HG03280 (cell line): ENCODE measurements around the gene UVRAG.
A peak's percentile ranks its signal among the peaks of the same experiment; 100 is the strongest.

Experiments used
- ATAC-seq: cut with Tn5 transposase; IDR thresholded peaks from one replicate; pipeline ENCODE4 v1.9.1; 2021; ENCODE audit warnings: mild to moderate bottlenecking, moderate library complexity; ENCODE audit not compliant: unreplicated experiment

The UVRAG gene

GRCh38 chr11:75996523-75997442 lies 181.8 kb downstream of the UVRAG start:
- ATAC-seq: no peak

- ATAC-seq: no peak
These were observed 189.4 kb downstream of the UVRAG start for GRCh38 chr11:76004400-76004799.

- no peak for ATAC-seq
These were observed 190.7 kb downstream of the UVRAG start for GRCh38 chr11:76005756-76006155.

- no peak for ATAC-seq
These were observed 192.2 kb downstream of the UVRAG start for GRCh38 chr11:76007166-76007565.

GRCh38 chr11:76008474-76008873 lies 193.5 kb downstream of the UVRAG start:
- ATAC-seq: no peak

GRCh38 chr11:76010051-76010450 lies 195.0 kb downstream of the UVRAG start:
- no peak for ATAC-seq

GRCh38 chr11:76013526-76013925 lies 198.5 kb downstream of the UVRAG start:
- no peak for ATAC-seq

- ATAC-seq: no peak
These were observed 208.4 kb downstream of the UVRAG start for GRCh38 chr11:76023236-76024068.

GRCh38 chr11:76025068-76025467 lies 210.1 kb downstream of the UVRAG start:
- no peak for ATAC-seq

GRCh38 chr11:76025817-76026216 lies 210.8 kb downstream of the UVRAG start:
- ATAC-seq: no peak

GRCh38 chr11:76026281-76026680 lies 211.3 kb downstream of the UVRAG start:
- no peak for ATAC-seq

- no peak for ATAC-seq
These were observed 211.9 kb downstream of the UVRAG start for GRCh38 chr11:76026862-76027261.

GRCh38 chr11:76030286-76030685 lies 215.3 kb downstream of the UVRAG start:
- ATAC-seq: no peak

- ATAC-seq: no peak
These were observed 216.1 kb downstream of the UVRAG start for GRCh38 chr11:76030968-76031590.

GRCh38 chr11:76033699-76034098 lies 218.7 kb downstream of the UVRAG start:
- peak; percentile 48 for ATAC-seq

- no peak for ATAC-seq
These were observed 220.0 kb downstream of the UVRAG start for GRCh38 chr11:76035020-76035419.

GRCh38 chr11:76038608-76039007 lies 223.6 kb downstream of the UVRAG start:
- ATAC-seq: no peak

GRCh38 chr11:76041208-76041607 lies 226.2 kb downstream of the UVRAG start:
- ATAC-seq: no peak

GRCh38 chr11:76044750-76045320 lies 229.8 kb downstream of the UVRAG start:
- no peak for ATAC-seq

GRCh38 chr11:76047231-76047630 lies 232.2 kb downstream of the UVRAG start:
- no peak for ATAC-seq

GRCh38 chr11:76047766-76048165 lies 232.8 kb downstream of the UVRAG start:
- ATAC-seq: no peak
